HPDE6-E6E7 (cell line): ENCODE results near the gene MEIOB.
"Not testable (repeated sequence)": the region's sequence is repeated elsewhere in the genome, so short reads cannot be mapped to it uniquely, and the experiment has no call there.

Experiments
- DNase-seq: peaks from one replicate; pipeline ENCODE4 v3.0.0; 2011; ENCODE audit warnings: missing footprints; ENCODE audit errors: extremely low spot score

MEIOB gene

GRCh38 chr16:1906846-1907165 lies 34.8 kb upstream of the MEIOB start:
- no peak for DNase-seq

- no peak for DNase-seq
These were observed 34.3 kb upstream of the MEIOB start for GRCh38 chr16:1906055-1906845.

GRCh38 chr16:1903845-1904840 lies 32.2 kb upstream of the MEIOB start:
- no peak for DNase-seq

GRCh38 chr16:1903220-1903574 lies 31.2 kb upstream of the MEIOB start:
- no peak for DNase-seq

GRCh38 chr16:1902547-1903219 lies 30.7 kb upstream of the MEIOB start:
- no peak for DNase-seq

- no peak for DNase-seq
These were observed 28.4 kb upstream of the MEIOB start for GRCh38 chr16:1900452-1900774.

GRCh38 chr16:1899641-1900451 lies 27.9 kb upstream of the MEIOB start:
- DNase-seq, result no peak

GRCh38 chr16:1897692-1898091 lies 25.7 kb upstream of the MEIOB start:
- DNase-seq, result not testable (repeated sequence)

GRCh38 chr16:1895949-1896675 lies 24.1 kb upstream of the MEIOB start:
- no peak for DNase-seq

- no peak for DNase-seq
These were observed 23.1 kb upstream of the MEIOB start for GRCh38 chr16:1895068-1895467.

- no peak for DNase-seq
These were observed 18.7 kb upstream of the MEIOB start for GRCh38 chr16:1890708-1891050.

- DNase-seq, result no peak
These were observed 18.2 kb upstream of the MEIOB start for GRCh38 chr16:1890024-1890707.

- DNase-seq, result no peak
These were observed 15.9 kb upstream of the MEIOB start for GRCh38 chr16:1887711-1888354.

- no peak for DNase-seq
These were observed 12.9 kb upstream of the MEIOB start for GRCh38 chr16:1884889-1885288.

GRCh38 chr16:1884155-1884760 lies 12.3 kb upstream of the MEIOB start:
- DNase-seq, result no peak

- DNase-seq, result not testable (repeated sequence)
These were observed 9.2 kb upstream of the MEIOB start for GRCh38 chr16:1881172-1881571.

GRCh38 chr16:1879477-1879876 lies 7.5 kb upstream of the MEIOB start:
- no peak for DNase-seq

GRCh38 chr16:1878256-1878655 lies 6.3 kb upstream of the MEIOB start:
- DNase-seq, result no peak

- DNase-seq, result no peak
These were observed 5.8 kb upstream of the MEIOB start for GRCh38 chr16:1877804-1878203.

GRCh38 chr16:1877089-1877488 lies 5.1 kb upstream of the MEIOB start:
- no peak for DNase-seq
